ENCODE data around the gene SLC6A2. TPM values are rescaled to one million over a fixed set of nuclear protein-coding genes. Genes with fewer than 3 reads are reported as not detected.

The SLC6A2 gene
- total RNA-seq, 1 donor from 2014 or later = not detected

DNA sequence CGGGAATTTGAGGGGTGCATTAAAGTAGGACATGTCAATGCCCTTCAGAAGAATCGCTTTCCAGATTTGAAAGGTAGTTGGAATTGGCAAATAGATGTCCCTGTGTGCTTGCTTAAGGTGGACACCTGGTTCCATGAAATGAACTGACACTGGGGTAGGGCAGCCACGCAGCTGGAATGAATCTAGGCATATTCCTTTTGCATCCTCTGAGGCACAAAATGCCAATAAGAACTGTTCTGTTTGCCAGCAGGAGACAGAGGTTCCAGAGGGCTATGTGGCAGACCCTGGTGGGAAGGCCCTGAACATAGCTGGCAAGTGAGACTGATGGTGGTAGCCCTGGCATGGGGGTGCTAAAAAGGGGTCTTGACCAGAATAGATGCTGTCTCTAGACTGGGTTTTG lies 61.5 kb downstream of the SLC6A2 start:
- no peak for DNase-seq (ENCODE audit: low spot score in 2 of 2)
- no peaks in the 10 kb centered on the region for H3K36me3 ChIP-seq
- H3K4me3 ChIP-seq = no peak overlapping the region
- intact Hi-C loops (cut with DNase I) = no loop called here
- TF ChIP-seq, protein P1, sequence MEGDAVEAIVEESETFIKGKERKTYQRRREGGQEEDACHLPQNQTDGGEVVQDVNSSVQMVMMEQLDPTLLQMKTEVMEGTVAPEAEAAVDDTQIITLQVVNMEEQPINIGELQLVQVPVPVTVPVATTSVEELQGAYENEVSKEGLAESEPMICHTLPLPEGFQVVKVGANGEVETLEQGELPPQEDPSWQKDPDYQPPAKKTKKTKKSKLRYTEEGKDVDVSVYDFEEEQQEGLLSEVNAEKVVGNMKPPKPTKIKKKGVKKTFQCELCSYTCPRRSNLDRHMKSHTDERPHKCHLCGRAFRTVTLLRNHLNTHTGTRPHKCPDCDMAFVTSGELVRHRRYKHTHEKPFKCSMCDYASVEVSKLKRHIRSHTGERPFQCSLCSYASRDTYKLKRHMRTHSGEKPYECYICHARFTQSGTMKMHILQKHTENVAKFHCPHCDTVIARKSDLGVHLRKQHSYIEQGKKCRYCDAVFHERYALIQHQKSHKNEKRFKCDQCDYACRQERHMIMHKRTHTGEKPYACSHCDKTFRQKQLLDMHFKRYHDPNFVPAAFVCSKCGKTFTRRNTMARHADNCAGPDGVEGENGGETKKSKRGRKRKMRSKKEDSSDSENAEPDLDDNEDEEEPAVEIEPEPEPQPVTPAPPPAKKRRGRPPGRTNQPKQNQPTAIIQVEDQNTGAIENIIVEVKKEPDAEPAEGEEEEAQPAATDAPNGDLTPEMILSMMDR (IDR thresholded peaks at IDR 0.05) = no peak
- no peaks in the 10 kb centered on the region for H3K27me3 ChIP-seq
- no peak overlapping the region for H3K27ac ChIP-seq
- H3K9me3 ChIP-seq = no peaks in the 10 kb centered on the region
- no peaks in the 10 kb centered on the region for H3K4me1 ChIP-seq

DNA sequence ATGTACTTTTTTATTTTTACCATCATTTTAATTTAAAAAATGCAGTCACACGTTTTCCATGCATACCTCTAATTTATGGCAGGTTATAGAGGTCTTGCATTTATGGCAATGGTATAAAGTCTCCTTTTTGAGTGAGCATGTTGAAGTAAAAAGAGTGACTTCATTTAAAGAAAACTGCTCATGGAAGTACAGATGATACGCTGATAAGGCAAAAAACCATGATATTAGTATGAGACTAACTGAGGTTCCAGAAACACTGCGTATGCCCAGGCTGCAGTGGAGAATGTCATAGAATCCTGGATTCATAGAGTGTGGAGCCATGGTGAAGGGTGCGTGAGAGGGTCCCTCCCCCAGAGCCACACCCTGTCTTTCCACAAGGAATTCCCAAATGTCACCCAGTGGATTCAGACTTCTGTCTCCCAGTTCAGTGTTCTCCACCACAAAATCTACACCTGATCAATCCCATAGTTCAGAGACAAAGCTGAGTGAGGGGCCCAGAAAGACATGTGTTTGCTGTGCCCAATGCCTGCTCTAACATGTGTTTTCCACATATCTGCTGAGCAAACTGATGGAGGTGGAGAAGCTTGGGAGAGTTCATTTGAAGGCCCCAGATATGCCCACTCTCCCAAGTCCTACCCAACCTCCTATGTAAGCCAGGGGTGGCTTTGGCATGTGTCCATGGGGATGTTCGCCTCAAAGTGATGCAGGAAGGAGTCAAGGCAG lies 69.4 kb downstream of the SLC6A2 start:
- Histone ChIP-seq H3K36me3 (no peaks in the 10 kb centered on the region), H3K27ac (no peak overlapping the region), H3K9me3 (no peaks in the 10 kb centered on the region), H3K4me1 (no peaks in the 10 kb centered on the region), H3K27me3 (no peaks in the 10 kb centered on the region), H3K4me3 (no peak overlapping the region)
- TF ChIP-seq, protein P1 (IDR thresholded peaks at IDR 0.05) = no peak
- DNase-seq (ENCODE audit: low spot score in 2 of 2) = no peak
- intact Hi-C loops (cut with DNase I) = no loop called here

DNA sequence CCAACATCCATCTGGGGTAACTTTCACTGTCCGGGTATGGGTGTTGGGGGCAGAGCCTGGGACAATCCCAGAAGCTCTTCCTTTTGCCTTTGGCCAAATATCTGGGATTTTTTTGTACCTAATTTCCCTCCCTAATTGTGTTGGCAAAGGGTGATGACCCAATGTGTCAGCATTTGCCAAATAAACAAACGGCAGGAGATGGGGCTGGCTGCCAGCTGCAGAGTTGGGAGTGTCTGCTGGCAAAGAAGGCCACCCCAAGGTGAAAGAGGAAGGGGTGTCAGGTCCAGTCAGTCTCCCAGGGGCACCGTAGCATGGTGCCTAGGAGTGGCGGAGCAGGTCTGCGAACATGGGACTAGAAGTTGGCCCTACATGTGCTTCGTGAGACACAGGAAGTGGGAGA lies 73.0 kb downstream of the SLC6A2 start:
- no peaks in the 10 kb centered on the region for H3K9me3 ChIP-seq
- TF ChIP-seq, protein P1 (IDR thresholded peaks at IDR 0.05) = no peak

DNA sequence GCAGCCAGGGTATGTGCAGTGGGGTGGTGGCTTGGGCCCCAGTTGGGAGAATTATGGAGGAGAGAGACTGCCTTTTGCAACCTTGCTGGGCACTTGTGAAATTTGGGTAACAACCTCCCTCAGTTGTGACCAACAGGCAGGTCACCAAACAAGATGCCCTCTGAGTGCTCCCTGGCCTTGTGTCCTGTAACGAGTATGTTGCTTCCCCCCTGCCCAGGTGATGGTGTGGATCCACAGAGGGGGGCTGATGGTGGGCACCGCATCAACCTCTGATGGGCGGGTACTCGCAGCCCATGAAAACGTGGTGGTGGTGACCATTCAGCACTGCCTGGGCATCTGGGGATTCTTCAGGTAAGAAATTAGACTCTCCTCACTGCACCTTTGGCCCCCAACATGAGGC lies 74.3 kb downstream of the SLC6A2 start:
- no peak overlapping the region for H3K4me3 ChIP-seq
- TF ChIP-seq, protein P1 (IDR thresholded peaks at IDR 0.05) = no peak
- no peaks in the 10 kb centered on the region for H3K36me3 ChIP-seq
- no peaks in the 10 kb centered on the region for H3K9me3 ChIP-seq
- DNase-seq (ENCODE audit: low spot score in 2 of 2) = no peak
- no peaks in the 10 kb centered on the region for H3K27me3 ChIP-seq
- no peaks in the 10 kb centered on the region for H3K4me1 ChIP-seq
- no peak overlapping the region for H3K27ac ChIP-seq
- intact Hi-C loops (cut with DNase I) = no loop called here

More for the DNA sequence above, 73.0 kb downstream of the SLC6A2 start:
- no peak overlapping the region for H3K27ac ChIP-seq
- no peaks in the 10 kb centered on the region for H3K36me3 ChIP-seq
- H3K27me3 ChIP-seq = no peaks in the 10 kb centered on the region
- no peaks in the 10 kb centered on the region for H3K4me1 ChIP-seq
- DNase-seq (ENCODE audit: low spot score in 2 of 2) = no peak
- intact Hi-C loops (cut with DNase I) = no loop called here
- H3K4me3 ChIP-seq = no peak overlapping the region

DNA sequence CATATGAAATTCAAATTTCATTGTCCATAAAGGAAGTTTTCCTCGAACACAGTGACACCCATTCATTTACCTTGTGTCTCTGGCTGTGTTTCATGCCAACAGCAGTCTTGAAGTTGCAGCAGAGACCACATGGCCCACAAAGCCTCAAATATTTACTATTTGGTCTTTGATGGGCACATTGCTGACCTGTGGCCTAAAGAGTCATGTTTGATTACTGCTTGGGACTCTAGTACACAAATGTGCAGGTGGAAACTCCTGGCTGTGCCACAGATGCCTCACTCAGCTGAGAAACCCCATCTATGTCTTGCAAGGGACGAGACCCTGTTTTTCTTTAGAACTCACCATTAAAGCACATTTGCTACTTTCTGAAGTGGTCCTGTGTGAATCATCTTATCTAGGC lies 76.7 kb downstream of the SLC6A2 start:
- DNase-seq (ENCODE audit: low spot score in 2 of 2) = no peak
- Histone ChIP-seq H3K4me1 (no peaks in the 10 kb centered on the region), H3K27me3 (no peaks in the 10 kb centered on the region), H3K4me3 (no peak overlapping the region), H3K9me3 (no peaks in the 10 kb centered on the region), H3K36me3 (no peaks in the 10 kb centered on the region), H3K27ac (no peak overlapping the region)
- TF ChIP-seq, protein P1 (IDR thresholded peaks at IDR 0.05) = no peak
- intact Hi-C loops (cut with DNase I) = no loop called here

Measured in ascending aorta (tissue), 2 donors.